GM18502 (cell line): ENCODE data around the gene ZSCAN1.

Experiments used
- ATAC-seq: cut with Tn5 transposase; IDR thresholded peaks from one replicate; pipeline ENCODE4 v1.9.1; 2021; ENCODE audit warnings: mild to moderate bottlenecking; ENCODE audit not compliant: unreplicated experiment, poor library complexity

ZSCAN1 gene

DNA sequence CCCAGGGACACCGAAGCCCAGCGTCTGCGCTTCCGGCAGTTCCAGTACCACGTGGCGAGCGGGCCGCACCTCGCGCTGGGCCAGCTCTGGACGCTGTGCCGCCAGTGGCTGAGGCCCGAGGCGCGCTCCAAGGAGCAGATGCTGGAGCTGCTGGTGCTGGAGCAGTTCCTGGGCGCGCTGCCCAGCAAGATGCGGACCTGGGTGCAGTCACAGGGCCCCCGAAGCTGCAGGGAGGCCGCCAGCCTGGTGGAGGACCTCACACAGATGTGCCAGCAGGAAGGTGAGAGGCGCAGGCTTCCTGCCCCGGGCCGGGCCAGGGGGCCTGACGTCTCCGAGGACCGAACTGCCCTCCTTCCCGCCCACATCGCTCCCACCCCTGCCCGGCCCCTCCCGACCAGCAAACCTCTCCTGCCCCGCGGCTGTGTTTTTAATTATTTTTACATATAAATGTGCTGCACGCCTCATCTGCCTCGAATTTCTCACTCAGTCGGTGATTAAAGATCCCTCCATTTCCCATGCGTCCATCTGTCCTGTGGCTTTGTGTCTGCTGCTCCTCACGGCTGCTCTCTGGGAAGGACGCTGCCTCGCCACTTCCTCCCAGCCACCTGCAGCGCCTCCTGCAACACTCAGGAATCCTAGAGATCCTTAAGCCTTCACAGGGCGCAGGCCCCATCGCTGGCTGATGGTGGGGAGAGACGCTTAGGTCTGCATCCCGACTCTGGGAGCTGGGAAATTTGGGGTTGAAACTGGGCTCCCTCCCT, 4.3 kb downstream of the ZSCAN1 start:
- no peak for ATAC-seq

DNA sequence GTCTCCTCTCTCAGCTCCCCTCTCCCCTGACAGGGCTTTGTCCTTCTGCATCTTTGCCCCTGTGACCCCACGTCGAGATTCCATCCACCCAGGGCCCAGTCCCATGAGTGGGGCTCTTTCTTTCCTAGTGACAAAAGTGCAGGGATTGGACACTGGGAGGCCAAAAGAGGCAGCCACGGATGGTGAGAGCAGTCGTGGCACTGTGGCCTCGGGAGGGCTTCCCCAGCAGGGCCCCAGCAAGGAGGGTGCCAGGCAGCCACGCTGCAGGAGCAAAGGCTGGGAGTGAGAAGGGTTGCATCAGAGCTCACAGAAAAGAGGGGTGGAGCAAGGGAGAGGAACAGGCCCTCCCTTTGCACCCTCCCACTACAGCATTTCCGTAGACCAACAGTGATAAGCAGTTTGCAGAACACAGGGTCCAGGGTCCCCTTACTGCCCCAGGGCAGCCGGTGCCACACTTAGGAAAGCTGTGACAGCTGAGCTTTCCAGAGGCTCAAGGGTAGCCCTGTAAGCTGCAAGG, 4.9 kb downstream of the ZSCAN1 start:
- ATAC-seq = no peak

- no peak for ATAC-seq
Measured at GRCh38 chr19:58040751-58041525, 7.1 kb downstream of the ZSCAN1 start.

- ATAC-seq = no peak
Measured at GRCh38 chr19:58042495-58043340, 8.9 kb downstream of the ZSCAN1 start.

DNA sequence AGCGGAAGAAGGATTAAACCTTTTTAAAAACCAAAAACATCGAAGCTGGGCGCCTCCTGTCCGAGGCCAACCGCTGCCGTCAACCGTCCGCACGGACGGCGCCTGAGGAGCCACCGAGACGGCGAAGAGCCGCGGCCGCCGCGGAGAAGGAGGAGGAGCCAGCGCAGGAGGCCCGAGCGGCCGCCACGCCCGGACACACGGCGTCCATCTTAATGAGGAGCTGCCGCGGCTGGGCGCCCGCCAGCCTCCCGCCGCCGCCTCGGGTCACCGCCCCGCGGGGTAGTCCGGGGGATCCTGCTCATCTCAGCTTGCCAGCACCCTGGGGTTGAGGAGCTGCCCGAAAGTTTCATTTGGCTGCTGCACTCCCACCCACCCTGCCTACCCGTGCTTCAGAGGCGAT, 10.6 kb downstream of the ZSCAN1 start:
- no peak for ATAC-seq

GRCh38 chr19:58044886-58045285, 11.1 kb downstream of the ZSCAN1 start:
- ATAC-seq = no peak

DNA sequence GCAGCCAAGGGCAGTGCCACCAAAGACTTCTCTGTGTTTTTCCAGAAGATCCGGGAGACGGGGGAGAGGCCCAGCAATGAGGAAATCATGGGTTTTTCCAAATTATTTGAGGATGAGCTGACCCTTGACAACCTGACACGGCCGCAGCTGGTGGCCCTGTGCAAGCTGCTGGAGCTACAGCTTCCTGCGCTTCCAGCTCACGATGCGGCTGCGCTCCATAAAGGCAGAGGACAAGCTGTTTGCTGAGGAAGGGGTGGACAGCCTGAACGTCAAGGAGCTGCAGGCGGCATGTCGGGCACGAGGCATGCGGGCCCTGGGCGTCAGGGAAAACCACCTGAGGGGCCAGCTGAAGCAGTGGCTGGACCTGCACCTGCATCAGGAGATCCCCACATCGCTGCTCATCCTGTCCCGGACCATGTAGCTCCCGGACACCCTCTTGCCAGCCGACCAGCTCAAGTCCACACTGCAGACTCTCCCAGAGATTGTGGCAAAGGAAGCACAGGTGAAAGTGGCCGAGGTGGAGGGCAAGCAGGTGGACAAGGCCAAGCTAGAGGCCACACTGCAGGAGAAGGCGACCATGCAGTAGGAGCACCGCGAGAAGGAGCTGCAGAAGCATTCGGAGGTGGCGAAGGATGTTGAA, 11.7 kb downstream of the ZSCAN1 start:
- ATAC-seq = no peak

DNA sequence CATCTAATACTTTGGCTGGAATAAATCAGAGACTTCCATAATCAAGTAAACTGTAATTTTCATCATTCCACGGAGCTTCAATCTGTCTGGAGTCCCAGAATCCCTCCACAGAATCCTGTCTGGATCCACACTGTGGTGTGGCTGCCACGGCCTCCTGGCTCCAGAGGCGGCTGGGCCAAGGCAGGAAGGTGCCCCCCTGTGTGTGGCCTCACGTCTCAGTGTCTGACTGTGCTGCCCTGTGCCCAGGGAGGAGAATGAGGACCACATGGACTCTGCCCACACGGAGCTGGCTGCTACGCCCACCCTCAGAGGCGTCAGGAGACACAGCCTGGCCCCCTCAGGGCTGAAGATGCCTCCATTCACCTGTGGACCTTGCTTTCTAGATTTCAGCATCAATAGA, 13.0 kb downstream of the ZSCAN1 start:
- ATAC-seq = no peak

- no peak for ATAC-seq
Measured at GRCh38 chr19:58047672-58048071, 13.8 kb downstream of the ZSCAN1 start.

GRCh38 chr19:58052256-58052655, 18.4 kb downstream of the ZSCAN1 start:
- no peak for ATAC-seq

DNA sequence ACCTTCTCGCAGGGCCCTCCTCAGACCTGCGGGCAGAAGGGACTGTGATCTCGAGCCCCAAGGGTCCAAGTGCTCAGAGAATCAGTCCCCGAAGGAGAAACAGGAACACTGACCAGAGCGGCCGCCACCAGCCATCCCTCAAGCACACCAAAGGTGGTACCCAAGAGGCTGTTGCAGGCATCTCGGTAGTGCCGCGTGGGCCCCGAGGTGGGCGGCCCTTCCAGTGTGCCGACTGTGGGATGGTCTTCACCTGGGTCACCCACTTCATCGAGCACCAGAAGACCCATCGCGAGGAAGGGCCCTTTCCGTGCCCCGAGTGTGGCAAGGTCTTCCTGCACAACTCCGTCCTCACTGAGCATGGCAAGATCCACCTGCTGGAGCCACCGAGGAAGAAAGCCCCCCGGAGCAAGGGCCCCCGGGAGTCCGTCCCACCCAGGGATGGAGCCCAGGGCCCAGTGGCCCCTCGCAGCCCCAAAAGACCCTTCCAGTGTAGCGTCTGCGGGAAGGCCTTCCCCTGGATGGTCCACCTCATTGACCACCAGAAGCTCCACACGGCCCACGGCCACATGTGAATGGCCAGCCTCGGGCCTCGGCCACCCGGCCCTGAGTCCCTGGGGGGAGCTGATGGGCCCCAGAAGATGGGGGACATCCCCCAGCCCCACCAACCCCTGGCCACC, 19.8 kb downstream of the ZSCAN1 start:
- ATAC-seq = no peak

DNA sequence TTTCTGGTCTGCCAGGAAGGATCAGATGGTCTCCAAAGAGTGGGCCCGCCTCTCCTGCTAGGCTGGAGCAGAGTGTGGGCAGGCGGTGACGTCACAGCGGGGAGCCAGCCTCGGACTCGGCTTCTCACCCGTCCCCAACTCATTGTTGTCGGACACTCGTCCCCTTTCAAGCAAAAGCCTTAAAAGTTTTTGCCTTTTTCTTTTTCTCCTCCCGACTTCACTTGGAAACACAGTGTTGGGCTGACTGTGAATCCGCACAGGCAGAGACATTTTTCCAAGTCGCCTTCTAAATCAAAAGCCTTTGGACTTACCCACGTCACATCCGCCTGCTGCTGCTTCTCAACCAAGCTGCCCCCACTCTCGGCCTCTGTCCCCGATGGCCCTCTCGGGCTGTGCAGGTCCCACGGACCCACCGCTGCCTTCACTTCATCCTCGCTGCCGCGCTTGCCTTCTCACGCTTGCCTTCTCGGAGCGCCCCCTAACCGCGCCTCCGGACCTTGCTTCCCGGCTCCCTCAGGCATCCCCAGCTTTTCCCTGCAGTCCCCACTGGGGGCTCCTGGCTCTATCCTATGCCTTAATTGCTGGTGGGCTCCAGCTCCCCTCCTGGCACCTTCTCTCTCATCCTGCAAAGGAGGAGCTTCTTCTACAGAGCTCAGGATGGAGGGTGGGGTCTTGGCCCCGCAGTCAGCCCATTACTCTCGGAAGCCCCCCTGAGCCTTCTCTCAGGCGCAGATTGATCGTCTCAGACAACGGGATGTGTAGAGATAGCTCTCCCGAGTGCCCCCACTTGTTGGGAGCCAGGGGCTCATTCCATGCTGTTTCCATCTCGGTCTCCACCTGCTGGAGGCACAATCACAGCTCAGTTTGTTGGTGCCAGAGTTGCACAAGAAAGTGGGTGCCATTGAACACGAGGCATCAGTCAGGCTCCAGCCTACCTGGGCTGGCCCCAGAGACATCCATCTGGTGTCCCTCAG, 21.4 kb downstream of the ZSCAN1 start:
- no peak for ATAC-seq

GRCh38 chr19:58056261-58056660, 22.4 kb downstream of the ZSCAN1 start:
- no peak for ATAC-seq

GRCh38 chr19:58056861-58057260, 23.0 kb downstream of the ZSCAN1 start:
- no peak for ATAC-seq

- ATAC-seq = no peak
Measured at GRCh38 chr19:58058467-58058866, 24.6 kb downstream of the ZSCAN1 start.

DNA sequence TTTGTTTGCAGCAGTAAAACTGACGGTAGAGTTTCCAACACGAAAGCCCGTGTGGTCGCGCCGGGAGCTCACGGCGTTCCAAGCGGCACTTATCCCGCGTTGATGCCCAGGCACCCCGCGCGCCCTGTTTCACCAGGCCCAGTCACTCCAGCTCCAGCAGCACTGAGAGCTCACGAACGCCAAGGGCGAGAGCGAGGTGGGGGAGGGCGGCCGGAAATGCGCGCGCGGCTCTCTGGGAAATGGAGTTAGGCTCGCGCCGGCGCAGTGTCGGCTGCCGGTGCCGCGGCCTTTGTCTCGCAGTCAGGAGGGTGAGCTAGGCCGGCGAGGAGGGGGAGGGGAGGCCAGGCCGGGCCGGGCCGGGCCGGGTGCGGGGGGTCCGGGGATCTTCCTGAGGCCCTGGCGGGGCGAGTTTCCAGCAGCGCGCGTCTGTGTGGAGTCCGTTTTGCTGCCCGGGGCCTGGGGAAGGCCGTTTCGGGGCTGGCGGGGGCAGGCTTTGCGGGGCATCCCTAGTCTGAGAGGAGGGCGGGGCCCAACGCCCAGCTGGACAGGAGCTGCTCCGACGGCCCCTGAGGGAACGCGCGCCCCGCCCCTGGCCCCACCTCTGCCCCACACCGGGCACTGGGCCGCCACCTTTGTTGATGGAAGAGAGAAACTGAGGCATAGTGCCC, 25.3 kb downstream of the ZSCAN1 start, which contains the start of gene ZNF135:
Gene ZNF135, plus strand, starts transcription at position 280 of the 668 bp plus-strand sequence. CDS start 721 bp downstream, outside the sequence.
- no peak for ATAC-seq

GRCh38 chr19:58059671-58060078, 25.9 kb downstream of the ZSCAN1 start:
- ATAC-seq = no peak

- no peak for ATAC-seq
Measured at GRCh38 chr19:58060231-58060630, 26.4 kb downstream of the ZSCAN1 start.
